GM06990 (cell line): Measurements from ENCODE around the gene MYZAP.

Source experiments
- DNase-seq: peaks from one replicate; pipeline ENCODE4 v3.0.0-alpha.2; 2011; ENCODE audit not compliant: insufficient read length; ENCODE audit errors: extremely low read depth
- H3K27me3 ChIP-seq: replicated peaks from 2 replicates; pipeline ENCODE4 v1.6.0; 2011; ENCODE audit warnings: low read length; ENCODE audit not compliant: control insufficient read depth, insufficient read depth
- H3K36me3 ChIP-seq: 2 replicates; pipeline ENCODE4 v1.5.1; 2011; ENCODE audit warnings: low read length; ENCODE audit not compliant: control insufficient read depth, insufficient read depth
- H3K4me3 ChIP-seq: replicated peaks from 2 replicates; pipeline ENCODE4 v1.5.1; 2011; ENCODE audit warnings: low read depth, mild to moderate bottlenecking, control low read depth, low read length
- CTCF ChIP-seq: IDR thresholded peaks from 2 replicates; pipeline ENCODE4 v1.5.1; 2011; ENCODE audit warnings: low read length, control low read depth, mild to moderate bottlenecking, inconsistent platforms; ENCODE audit not compliant: insufficient read depth, poor library complexity, severe bottlenecking

Gene MYZAP

GRCh38 chr15:57640930-57641682, 49.4 kb downstream of the MYZAP start:
- TF ChIP-seq CTCF: peak; percentile 52
- no peak for DNase-seq
- H3K4me3 ChIP-seq: no peak overlapping the region
- H3K36me3 ChIP-seq: no peaks in the 10 kb centered on the region
- no peaks in the 10 kb centered on the region; the same call in none of the 2 replicates for H3K27me3 ChIP-seq

- no peak for DNase-seq
- no peak for TF ChIP-seq CTCF
- H3K4me3 ChIP-seq: no peak overlapping the region
- no peaks in the 10 kb centered on the region for H3K36me3 ChIP-seq
- no peaks in the 10 kb centered on the region; the same call in 1 of the 2 replicates for H3K27me3 ChIP-seq
Measured at GRCh38 chr15:57643826-57644225, 52.1 kb downstream of the MYZAP start.

- no peaks in the 10 kb centered on the region for H3K36me3 ChIP-seq
- H3K4me3 ChIP-seq: no peak overlapping the region
- no peak for DNase-seq
- no peak for TF ChIP-seq CTCF
- no peaks in the 10 kb centered on the region; the same call in 1 of the 2 replicates for H3K27me3 ChIP-seq
Measured at GRCh38 chr15:57646087-57646486, 54.4 kb downstream of the MYZAP start.

GRCh38 chr15:57647071-57647790, 55.5 kb downstream of the MYZAP start:
- Histone ChIP-seq H3K36me3 (no peaks in the 10 kb centered on the region), H3K27me3 (no peaks in the 10 kb centered on the region; the same call in 1 of the 2 replicates), H3K4me3 (no peak overlapping the region)
- TF ChIP-seq CTCF: no peak
- no peak for DNase-seq

- Histone ChIP-seq H3K4me3 (no peak overlapping the region), H3K27me3 (no peaks in the 10 kb centered on the region; the same call in 1 of the 2 replicates), H3K36me3 (no peaks in the 10 kb centered on the region)
- no peak for TF ChIP-seq CTCF
- DNase-seq: no peak
Measured at GRCh38 chr15:57647791-57648130, 56.1 kb downstream of the MYZAP start.
